Uterus (tissue), 4 donors: ENCODE results near the gene LGALS12. TPM values are rescaled to one million over a fixed set of nuclear protein-coding genes. Genes with fewer than 3 reads are reported as not detected.

ENCODE experiments used
- DNase-seq, 2 donors: peaks; one replicate each; pipeline ENCODE4 v3.0.0-alpha.2; 2019 to 2020
- H3K27ac ChIP-seq, 2 donors: fragments of 200-600 bp; sonication (generic); 1 replicate in 1 of 2; 2 replicates in 1 of 2; pipeline ENCODE4 v1.5.1; 2016 to 2018
- H3K27me3 ChIP-seq, 2 donors: fragments of 200-600 bp; sonication (generic); one replicate each; pipeline ENCODE4 v1.5.1; 2018 to 2019; ENCODE audit warnings: control low read depth in 1 of 2
- H3K36me3 ChIP-seq, 2 donors: fragments of 200-600 bp; sonication (generic); one replicate each; pipeline ENCODE4 v1.5.1; 2019; ENCODE audit warnings: control low read depth in 1 of 2
- H3K4me1 ChIP-seq, 2 donors: fragments of 200-600 bp; sonication (generic); one replicate each; pipeline ENCODE4 v1.5.1; 2018 to 2019; ENCODE audit warnings: control low read depth in 1 of 2
- H3K4me3 ChIP-seq, 2 donors: fragments of 200-600 bp; sonication (generic); 1 replicate in 1 of 2; 2 replicates in 1 of 2; pipeline ENCODE4 v1.5.1; 2018 to 2019; ENCODE audit warnings: mild to moderate bottlenecking in 1 of 2
- H3K9me3 ChIP-seq, 2 donors: fragments of 200-600 bp; sonication (generic); one replicate each; pipeline ENCODE4 v1.5.1; 2019; ENCODE audit warnings: control low read depth in 1 of 2
- CTCF ChIP-seq, 4 experiments: fragments of 200-600 bp in 2 of 4; fragments of 450-650 bp in 2 of 4; sonication (generic) in 2 of 4; IDR thresholded peaks; one replicate each; pipeline ENCODE4 v1.5.1; 2016 to 2019; ENCODE audit warnings: antibody characterized with exemption in 4 of 4, mild to moderate bottlenecking in 2 of 4, moderate library complexity in 1 of 4
- POLR2A ChIP-seq, 2 donors: fragments of 450-650 bp; IDR thresholded peaks; one replicate each; pipeline ENCODE4 v1.6.1; 2016; ENCODE audit warnings: antibody characterized with exemption in 2 of 2, mild to moderate bottlenecking in 1 of 2, moderate library complexity in 1 of 2
- intact Hi-C: fragments of 100-400 bp; cut with DNase I; formaldehyde crosslinking; loops from one replicate; pipeline ENCODE4 v1.15.1; 2023; ENCODE audit warnings: low total_unique reads
- total RNA-seq, 4 donors: library from RNA; depleted of rRNA in 3 of 4; stranded (reverse); fragments of >200 nt in 3 of 4; gene quantifications; one replicate each; pipeline versions ENCODE4 v1.1.0 to v1.2.4, GENCODE V29; 2014 to 2023
- donor health status: DM: yes; HTN: yes; CAD: no.

LGALS12 gene
- total RNA-seq, 4 donors from 2014 or later = not detected

- H3K27me3 ChIP-seq = no peaks in the 10 kb centered on the region
- TF ChIP-seq POLR2A (IDR thresholded peaks at IDR 0.05) (no peak), CTCF (IDR thresholded peaks at IDR 0.05) (no peak)
- intact Hi-C loops = no loop called here
- no peak for DNase-seq
- no peak overlapping the region for H3K27ac ChIP-seq
- no peak overlapping the region for H3K4me3 ChIP-seq
- H3K4me1 ChIP-seq = no peaks in the 10 kb centered on the region
- no peaks in the 10 kb centered on the region for H3K9me3 ChIP-seq
- H3K36me3 ChIP-seq = no peaks in the 10 kb centered on the region
Observed at GRCh38 chr11:63552921-63553320, 47.0 kb downstream of the LGALS12 start.

- Histone ChIP-seq H3K27ac (no peak overlapping the region), H3K4me1 (no peaks in the 10 kb centered on the region), H3K27me3 (no peaks in the 10 kb centered on the region), H3K36me3 (no peaks in the 10 kb centered on the region), H3K4me3 (no peak overlapping the region), H3K9me3 (no peaks in the 10 kb centered on the region)
- intact Hi-C loops = no loop called here
- no peak for DNase-seq
- TF ChIP-seq POLR2A (IDR thresholded peaks at IDR 0.05) = no peak
- TF ChIP-seq CTCF (IDR thresholded peaks at IDR 0.05) = no peak
Observed at GRCh38 chr11:63553759-63554158, 47.9 kb downstream of the LGALS12 start.

GRCh38 chr11:63554877-63555223 lies 49.0 kb downstream of the LGALS12 start:
- DNase-seq = no peak
- H3K27me3 ChIP-seq = no peaks in the 10 kb centered on the region
- H3K36me3 ChIP-seq = no peaks in the 10 kb centered on the region
- intact Hi-C loops = no loop called here
- H3K4me1 ChIP-seq = no peaks in the 10 kb centered on the region
- no peak overlapping the region for H3K4me3 ChIP-seq
- TF ChIP-seq POLR2A (IDR thresholded peaks at IDR 0.05) = no peak
- TF ChIP-seq CTCF (IDR thresholded peaks at IDR 0.05) = no peak
- no peaks in the 10 kb centered on the region for H3K9me3 ChIP-seq
- no peak overlapping the region for H3K27ac ChIP-seq

GRCh38 chr11:63556404-63557013 lies 50.6 kb downstream of the LGALS12 start:
- no peak overlapping the region for H3K4me3 ChIP-seq
- H3K27ac ChIP-seq = no peak overlapping the region
- H3K9me3 ChIP-seq = no peaks in the 10 kb centered on the region
- no peak for DNase-seq
- H3K4me1 ChIP-seq = no peaks in the 10 kb centered on the region
- H3K36me3 ChIP-seq = no peaks in the 10 kb centered on the region
- no peak for TF ChIP-seq CTCF (IDR thresholded peaks at IDR 0.05)
- TF ChIP-seq POLR2A (IDR thresholded peaks at IDR 0.05) = no peak
- intact Hi-C loops = no loop called here
- no peaks in the 10 kb centered on the region for H3K27me3 ChIP-seq

- no peak for TF ChIP-seq CTCF (IDR thresholded peaks at IDR 0.05)
- TF ChIP-seq POLR2A (IDR thresholded peaks at IDR 0.05) = no peak
- intact Hi-C loops = no loop called here
Observed at GRCh38 chr11:63557570-63557969, 51.7 kb downstream of the LGALS12 start.

More at GRCh38 chr11:63557570-63557969, 51.7 kb downstream of the LGALS12 start:
- no peaks in the 10 kb centered on the region for H3K27me3 ChIP-seq
- no peak for DNase-seq
- no peaks in the 10 kb centered on the region for H3K9me3 ChIP-seq
- no peaks in the 10 kb centered on the region for H3K4me1 ChIP-seq
- H3K4me3 ChIP-seq = no peak overlapping the region
- no peak overlapping the region for H3K27ac ChIP-seq
- H3K36me3 ChIP-seq = no peaks in the 10 kb centered on the region
